AG09319 (cell line): ENCODE measurements around the gene DRD3.
A peak's percentile ranks its signal among the peaks of the same experiment; 100 is the strongest.

ENCODE experiments used
- DNase-seq: peaks from one replicate; pipeline ENCODE4 v3.0.0-alpha.2; 2010; ENCODE audit warnings: low read depth; ENCODE audit errors: extremely low read depth
- TF ChIP-seq, protein P1 (sequence below): IDR thresholded peaks from 2 replicates; pipeline ENCODE4 v1.5.1; 2011; ENCODE audit warnings: low read depth, mild to moderate bottlenecking, inconsistent platforms, low read length, moderate library complexity

Gene DRD3

DNA sequence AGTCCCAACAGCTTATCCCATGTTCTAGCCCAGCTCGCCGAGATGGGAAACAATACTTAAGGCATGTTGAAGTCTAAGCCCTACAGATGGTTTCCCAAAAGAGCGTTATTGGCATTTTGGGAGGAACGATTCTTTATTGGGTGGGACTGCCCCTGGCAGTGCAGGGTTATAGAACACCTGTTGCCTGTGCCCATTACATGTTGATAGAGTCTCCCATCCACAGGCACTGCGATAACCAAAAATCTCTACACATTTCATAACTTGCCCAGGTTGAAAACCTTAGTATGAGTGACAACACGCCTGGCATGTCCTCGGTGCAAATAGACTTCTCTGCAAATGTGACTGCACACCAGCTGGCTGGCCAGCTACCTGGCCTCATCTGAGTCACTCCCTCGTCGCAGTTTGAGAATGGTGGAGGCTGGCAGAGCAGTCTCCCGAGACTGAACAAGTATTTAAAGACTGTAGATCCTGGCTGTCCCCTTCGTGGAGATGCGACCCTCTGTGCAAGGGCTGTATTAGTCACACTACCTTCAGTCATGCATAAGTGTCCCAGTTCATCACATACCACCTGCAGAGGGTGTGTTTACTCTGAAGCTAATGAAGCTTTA, 39.8 kb upstream of the DRD3 start:
- TF ChIP-seq, protein P1, sequence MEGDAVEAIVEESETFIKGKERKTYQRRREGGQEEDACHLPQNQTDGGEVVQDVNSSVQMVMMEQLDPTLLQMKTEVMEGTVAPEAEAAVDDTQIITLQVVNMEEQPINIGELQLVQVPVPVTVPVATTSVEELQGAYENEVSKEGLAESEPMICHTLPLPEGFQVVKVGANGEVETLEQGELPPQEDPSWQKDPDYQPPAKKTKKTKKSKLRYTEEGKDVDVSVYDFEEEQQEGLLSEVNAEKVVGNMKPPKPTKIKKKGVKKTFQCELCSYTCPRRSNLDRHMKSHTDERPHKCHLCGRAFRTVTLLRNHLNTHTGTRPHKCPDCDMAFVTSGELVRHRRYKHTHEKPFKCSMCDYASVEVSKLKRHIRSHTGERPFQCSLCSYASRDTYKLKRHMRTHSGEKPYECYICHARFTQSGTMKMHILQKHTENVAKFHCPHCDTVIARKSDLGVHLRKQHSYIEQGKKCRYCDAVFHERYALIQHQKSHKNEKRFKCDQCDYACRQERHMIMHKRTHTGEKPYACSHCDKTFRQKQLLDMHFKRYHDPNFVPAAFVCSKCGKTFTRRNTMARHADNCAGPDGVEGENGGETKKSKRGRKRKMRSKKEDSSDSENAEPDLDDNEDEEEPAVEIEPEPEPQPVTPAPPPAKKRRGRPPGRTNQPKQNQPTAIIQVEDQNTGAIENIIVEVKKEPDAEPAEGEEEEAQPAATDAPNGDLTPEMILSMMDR = no peak
- no peak for DNase-seq

GRCh38 chr3:114218006-114218405, 39.2 kb upstream of the DRD3 start:
- no peak for DNase-seq
- TF ChIP-seq, protein P1 = no peak

DNA sequence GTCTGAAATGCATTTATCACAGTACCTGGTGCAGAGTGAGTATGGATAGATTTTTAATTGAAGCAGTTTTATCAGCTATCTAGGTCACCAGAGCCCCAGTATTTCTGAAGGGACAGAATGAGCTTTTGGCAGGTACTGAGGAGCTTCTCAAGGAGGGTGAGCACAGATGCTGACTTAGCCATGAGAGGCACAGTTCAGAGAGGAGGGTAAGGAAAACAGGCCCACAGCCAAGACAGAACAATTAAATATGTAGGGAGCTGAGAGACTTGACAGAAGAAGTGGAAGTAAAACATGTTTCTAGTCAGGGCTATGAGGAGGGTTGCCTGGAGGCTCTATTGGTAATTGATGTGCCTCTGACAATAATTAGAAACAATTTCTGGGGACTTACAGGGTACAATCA, 38.4 kb upstream of the DRD3 start:
- DNase-seq = no peak
- TF ChIP-seq, protein P1 = no peak

- TF ChIP-seq, protein P1 = no peak
- no peak for DNase-seq
These were observed 37.5 kb upstream of the DRD3 start for GRCh38 chr3:114216186-114216970.

DNA sequence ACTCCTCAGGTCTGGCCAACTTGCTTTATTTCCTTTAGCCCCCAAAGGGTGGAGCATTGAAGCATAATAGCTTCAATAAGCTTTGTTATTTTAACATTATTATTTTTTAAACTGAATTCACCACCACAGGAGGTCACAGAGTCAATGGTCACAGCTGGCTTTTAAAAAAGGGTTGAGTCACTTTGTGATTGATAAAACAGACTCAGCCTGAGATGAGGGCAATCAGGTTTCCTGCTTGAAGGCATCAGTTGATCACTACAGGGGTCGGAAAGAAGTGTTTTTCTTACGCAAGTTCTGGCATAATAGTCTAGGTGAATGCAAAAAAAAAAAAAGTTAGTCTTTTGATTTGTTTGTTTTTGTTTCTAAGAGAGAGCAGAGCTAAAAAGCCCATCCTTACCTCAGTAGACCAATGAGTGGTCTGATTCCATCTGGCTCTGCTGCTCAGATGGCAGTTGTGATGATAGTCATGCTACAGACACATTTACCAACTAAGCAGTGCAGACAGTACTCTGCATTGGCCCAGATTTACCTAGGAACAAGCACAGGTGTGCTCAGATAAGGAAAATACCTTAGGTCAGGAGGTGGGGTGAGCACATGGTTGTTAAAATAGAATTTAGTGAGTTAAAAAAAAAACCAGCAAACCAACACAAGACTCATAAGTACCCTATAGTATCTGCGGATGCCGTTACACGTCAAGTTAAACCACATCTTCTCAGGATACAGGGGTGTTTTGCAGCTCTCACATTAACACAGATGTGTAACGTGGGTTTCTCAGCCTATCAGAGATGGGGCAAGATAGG, 35.9 kb upstream of the DRD3 start:
- no peak for DNase-seq

DNA sequence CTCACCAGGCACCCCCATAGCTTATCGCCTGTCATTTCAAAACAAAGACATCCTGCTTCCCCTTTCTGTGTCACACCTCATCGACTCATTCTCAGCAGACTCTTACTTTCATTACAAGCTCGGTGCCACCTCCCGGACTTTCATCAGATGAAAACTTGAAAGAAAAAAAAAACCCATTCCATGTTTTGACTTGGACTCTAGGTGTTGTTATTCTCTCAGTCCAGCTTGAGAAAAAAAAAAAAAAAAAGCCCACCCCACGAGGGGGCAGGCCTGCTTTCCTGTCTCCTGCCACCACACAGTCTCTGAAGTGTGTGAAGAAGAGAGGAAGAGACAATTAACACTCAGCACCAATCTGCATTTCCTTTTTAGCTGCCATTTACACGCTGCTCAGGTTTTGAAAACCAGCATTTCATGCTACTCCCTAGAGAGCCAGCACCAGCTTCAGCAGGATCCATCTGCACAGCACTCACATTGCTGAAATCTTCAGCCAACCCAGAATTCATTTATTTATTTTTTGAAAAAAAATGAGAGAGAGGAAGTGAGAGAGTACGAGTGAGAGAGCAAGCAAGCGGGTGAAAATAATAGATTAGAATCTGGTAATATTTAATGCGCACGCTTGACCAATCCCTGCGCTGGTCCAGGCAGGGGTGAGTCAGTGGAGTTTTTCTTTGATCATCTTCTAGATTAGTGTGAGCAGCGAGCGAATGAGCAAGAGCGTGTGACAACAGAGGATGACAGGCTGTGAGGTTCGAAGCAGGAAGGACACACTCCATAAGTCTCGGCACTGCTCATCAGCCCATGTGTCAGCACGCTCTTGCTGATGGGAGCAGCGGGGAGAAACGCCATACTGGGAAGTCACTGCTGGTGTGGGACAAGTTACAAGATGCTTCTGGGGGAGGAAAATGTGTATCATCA, 35.0 kb upstream of the DRD3 start:
- TF ChIP-seq, protein P1 = no peak; the same call in 1 of the 2 replicates
- peak; percentile 10 for DNase-seq

More for the DNA sequence above, 35.9 kb upstream of the DRD3 start:
- TF ChIP-seq, protein P1 = no peak
